Activated CD8-positive, alpha-beta memory T cell treated with anti-CD3 and anti-CD28 coated beads for 4 hours (primary cell): Measurements from ENCODE around the gene LONRF3.

Source experiments
- DNase-seq, 2 donors: peaks; one replicate each; pipeline ENCODE4 v3.0.0-alpha.2; 2020; ENCODE audit warnings: low read depth in 2 of 2

Gene LONRF3

DNA sequence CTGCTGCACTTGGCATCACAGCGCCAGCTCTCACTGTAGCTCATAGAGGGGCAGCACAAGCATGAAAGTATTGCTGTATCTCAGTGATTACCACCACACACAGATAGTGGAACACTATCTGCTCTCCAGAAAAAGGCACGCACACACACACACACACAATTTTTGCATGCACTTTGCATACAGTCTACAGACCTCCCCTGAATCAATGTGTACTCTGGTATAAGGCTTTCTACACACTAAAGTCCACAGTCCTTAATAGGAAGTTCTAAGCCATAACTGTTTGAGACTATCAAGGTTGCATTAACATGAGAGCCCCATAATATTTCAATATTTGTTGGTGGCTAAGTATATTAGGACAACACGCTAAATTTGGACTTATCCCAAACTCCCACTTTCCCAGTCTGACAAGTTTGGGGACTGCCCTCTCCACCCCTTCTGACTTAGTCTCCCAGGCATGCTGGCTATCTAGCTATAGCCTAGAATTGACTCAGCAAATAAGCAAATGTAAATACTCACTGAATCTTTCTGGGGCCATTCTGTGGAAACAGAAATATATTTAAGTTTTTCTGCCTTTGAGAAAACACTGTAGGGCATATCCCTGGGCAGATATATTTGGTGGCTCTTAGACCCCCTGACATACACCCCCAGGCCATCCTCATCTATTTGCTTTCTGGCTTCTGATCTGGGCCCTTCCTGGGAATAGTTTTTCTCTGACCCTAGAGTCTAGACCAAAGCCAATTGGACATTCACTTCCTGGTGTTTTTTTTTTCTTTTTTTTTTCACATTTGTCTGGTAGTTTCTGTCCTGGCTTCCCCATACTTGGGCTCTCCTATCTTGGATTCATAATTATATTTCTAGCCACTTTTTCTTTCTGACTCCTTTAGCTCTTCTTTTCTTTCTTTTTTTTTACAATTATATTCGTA, 62.0 kb downstream of the LONRF3 start:
- DNase-seq = no peak

DNA sequence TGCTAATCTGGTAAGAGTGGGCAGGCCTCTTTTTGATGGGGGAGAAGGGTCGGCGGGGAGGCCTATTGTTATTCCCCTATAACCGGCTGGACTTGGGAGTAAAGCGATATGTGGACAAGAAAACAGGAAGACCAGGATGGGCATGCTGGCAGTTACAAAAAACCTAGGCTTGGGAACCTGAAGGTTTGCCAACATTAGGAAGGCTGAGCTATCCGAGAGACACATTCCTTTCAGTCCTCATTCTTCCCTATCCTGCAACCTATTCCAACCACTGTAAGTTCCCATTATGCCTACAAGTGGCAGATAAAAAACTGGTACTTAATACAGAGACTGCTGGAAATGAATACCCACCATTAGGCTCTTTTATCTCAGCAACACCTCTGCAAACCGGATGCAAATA, 66.0 kb downstream of the LONRF3 start:
- DNase-seq = no peak

DNA sequence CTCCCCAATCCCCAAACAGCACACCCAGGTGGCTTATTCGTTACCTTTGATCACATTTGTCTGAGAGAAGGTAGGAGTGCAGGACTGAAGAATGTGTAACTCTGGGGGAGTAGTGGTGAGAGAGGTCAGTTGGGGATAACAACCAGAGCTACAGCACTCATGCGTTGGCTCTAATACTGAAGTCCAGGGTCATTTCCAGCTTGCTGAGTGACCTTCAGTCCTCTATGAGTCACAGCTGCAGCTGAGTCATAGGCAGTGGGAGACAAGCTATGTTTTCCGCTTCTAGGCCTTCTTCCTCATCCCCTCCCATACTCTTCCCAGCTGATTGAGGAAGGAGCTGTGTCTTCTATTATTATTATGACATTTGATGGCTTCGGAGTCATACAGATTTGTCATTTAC, 66.8 kb downstream of the LONRF3 start:
- DNase-seq = no peak

DNA sequence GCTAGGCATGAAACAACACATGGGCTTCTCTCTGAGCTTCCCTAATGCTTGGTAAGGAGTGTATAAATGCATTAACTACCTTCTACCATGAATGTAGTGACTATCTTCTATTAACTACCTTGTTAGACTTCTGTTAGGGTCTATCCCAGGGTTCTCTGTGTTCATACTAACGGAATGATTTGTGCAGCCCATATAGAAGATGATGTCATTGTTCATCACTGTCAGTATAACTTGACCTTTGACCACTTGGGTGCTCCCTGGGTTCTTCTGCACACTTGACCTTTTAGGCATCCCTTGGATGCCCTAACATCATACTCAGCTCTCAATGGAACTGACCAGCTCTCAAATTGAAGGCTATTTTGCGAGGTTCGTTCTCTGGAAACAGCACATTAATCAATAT, 67.6 kb downstream of the LONRF3 start:
- DNase-seq = no peak

DNA sequence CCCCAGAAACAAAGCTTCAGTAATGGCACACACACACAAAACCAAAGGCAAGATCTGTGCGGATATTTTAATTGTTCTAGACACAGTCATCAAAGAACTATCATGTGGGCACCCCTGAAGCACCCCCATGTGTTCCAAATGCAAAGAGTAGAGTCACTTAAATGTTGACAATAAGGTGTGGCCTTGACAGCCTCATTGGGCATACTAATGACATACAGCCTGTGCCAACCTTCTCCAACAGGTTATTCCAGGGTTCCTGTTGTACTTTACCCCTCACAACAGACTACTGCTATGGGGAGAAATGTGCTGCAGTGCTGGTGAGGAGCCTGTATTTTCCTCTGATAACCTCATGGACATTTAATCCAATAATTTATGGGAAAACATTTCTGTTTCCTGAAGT, 68.6 kb downstream of the LONRF3 start:
- DNase-seq = no peak

DNA sequence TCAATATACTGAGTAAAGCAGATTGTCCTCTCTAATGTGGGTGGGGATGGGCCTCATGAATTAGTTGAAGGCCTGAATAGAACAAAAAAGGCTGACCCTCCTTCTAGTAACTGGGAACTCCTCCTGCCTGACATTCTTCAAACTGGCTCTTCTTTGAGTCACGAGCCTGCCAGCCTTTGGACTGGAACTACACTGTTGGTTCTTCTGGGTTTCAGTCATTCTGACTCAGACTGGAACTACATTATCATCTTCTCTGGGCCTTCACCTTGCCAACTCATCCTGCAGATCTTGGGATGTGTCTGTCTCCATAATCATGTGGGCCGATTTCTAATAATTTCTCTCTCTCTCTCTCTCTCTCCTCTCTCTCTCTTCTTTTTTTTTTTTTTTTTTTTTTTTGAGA, 71.5 kb downstream of the LONRF3 start:
- no peak for DNase-seq

DNA sequence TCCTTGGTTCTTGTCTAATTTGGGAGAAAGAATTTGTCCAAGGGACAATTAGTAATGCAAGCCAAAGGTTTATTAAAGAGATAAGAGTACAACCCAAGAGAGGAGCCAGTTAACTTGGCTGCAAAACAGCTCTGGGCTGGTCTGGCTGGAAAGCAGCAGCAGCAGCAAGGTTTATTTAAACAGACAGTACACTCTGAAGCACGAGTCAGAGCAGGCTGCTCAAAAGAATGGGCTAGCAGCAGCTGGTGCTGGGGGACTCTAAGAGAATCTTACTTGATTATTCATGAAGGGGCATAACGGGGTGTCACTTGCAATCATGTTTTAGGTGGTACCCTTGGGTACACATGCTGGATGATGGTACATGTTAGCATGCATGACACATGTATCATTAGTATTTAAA, 81.3 kb downstream of the LONRF3 start:
- no peak for DNase-seq

DNA sequence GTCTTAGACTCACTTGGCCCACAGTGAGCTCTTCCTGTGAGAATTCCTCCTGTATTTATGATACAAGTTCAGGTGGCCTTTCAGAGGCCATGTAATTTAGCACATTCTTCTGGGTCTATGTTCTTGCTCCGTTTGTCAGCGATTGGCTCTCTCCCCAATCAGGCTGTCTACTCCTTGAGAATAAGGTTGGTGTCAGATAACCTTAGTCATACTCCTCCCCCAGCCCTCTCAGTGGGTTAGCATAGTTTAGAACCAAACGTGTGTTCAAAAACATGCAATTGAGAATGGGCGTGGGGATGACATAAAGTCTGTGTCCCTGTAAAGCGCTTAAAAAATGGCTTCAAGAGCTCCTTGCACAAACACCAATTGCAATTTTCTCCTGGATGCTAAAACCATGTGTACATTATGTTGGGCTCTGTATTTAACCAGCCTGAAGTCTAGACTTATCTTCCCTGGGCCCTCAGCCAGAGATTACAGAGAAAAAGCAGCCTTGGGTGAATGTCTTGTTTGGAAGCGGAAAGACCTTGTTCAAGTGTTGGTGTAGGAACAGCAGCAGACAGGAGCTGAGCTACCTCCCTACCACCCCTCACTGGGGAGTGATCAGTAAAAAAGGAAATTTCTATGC, 88.4 kb downstream of the LONRF3 start:
- no peak for DNase-seq

DNA sequence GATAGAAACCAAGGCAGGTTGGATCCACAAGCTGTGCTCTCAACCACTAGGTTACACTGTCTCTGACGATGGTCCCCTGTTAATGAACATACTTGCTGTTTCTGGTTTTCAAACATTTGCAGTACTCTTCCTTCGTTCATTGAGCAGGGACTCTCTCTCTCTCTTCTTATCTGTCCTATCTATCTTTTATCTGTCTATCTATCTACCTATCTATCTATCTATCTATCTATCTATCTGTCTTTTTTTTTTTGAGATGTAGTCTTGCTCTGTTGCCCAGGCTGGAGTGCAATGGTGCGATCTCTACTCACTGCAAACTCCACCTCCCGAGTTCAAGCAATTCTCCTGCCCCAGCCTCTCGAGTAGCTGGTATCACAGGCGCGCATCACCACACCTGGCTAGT, 89.0 kb downstream of the LONRF3 start:
- no peak for DNase-seq

DNA sequence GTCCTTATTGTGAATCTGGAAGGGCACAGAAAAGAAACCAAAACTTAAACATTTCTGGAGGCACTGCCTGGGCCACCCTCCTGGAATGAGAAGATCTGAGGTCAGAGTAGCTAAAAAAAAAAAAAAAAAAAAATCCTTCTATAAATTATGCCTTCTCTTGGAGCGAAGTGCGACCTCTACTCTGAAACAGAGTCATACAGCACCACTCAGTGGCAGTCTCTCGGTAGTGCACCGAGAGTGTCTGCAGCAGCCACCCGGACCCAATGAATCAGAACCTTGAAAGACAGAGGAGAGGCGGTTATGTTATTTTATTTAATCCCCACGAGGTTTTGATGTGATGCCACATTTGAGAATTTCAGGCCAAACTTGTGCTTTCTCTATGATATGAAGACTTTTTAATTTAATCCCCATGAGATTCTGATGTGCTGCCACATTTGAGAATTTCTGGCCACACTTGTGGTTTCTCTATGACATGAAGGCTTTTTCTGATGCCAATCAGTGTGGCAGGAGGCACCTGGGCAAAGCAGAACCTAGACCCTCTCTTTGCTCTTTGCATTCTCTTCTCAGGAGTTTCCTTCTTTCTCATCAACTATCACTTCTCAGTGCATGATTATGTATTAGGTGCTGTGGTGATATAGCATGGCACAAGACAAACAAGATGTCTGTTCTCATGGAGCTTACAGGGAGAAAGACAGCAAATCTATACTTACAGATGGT, 92.8 kb downstream of the LONRF3 start:
- DNase-seq = no peak
